Activated CD8-positive, alpha-beta memory T cell treated with anti-CD3 and anti-CD28 coated beads for 1 hour (primary cell): Measurements from ENCODE around the gene ZNF709.
"Not testable (repeated sequence)": the region's sequence is repeated elsewhere in the genome, so short reads cannot be mapped to it uniquely, and the experiment has no call there.

Experiments used
- DNase-seq, 2 donors: peaks; one replicate each; pipeline ENCODE4 v3.0.0-alpha.2; 2020; ENCODE audit warnings: low read depth in 1 of 2; ENCODE audit errors: extremely low read depth in 1 of 2

ZNF709 gene

DNA sequence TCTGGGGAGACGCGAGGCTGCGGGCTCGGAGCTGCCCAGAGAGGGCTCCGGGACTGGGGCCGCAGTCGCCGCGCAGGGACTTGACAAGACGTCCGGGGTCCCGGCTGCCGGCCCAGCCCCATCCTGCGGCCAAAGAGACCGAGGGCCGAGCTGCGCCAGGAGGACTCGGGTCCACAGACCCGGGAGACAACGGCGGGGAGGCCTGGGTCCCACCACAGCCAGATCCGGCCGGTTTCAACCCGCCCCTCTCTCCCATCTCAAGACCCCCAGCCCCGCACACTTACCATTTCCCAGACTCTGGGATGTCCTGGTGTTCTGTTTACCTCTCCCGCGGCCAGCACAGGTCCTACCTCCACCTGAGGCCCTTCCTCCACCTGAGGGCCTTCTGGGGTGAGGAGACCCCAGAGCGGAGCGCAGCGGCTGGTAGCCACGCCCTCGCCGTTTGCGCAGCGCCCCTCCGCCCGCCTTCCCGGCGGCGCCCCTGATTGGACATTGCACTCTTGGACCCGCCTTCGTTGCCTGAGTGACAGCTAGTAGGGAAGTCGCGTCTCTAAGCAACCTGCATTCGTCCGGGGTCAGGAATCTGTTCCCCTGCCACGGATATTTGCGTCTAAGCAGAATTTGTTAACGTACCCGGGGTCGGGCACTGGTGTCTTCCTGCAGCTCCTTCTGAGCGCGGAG lies at the start of gene ZNF709:
Gene ZNF709, minus strand, starts transcription at position 446 of the 681 bp plus-strand sequence. Its CDS starts 159 bp downstream, at position 287.
- DNase-seq, result peak; percentile 72 to 81

DNA sequence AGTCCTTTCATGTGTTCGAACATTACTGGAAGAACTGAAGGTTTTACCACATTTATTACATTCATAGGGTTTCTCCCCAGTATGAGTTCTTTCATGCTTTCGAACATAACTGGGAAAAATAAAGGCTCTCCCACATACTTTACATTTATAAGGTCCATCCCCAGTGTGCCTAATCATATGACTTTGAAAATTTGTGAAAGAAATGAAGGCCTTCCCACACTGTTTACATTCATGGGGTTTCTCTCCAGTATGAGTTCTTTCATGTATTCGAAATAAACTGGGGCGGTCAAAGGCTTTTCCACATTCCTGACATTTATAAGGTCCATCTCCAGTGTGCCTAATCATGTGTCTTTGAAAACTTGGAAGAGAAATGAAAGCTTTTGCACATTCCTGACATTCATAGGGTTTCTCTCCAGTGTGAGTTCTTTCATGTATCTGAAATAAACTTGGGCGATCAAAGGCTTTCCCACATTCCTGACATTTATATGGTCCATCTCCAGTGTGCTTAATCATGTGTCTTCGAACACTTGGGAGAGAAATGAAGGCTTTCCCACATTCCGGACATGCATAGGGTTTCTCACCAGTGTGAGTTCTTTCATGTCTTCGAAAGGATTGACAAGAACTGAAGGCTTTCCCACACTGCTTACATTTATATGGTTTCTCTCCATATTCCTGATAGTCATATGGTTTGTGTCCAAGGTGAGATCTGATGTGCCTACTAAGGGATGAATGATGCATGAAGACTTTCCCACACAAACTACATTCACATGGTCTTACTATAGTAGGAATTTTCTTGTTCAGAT lies 42.6 kb upstream of the ZNF709 start:
- no peak for DNase-seq

DNA sequence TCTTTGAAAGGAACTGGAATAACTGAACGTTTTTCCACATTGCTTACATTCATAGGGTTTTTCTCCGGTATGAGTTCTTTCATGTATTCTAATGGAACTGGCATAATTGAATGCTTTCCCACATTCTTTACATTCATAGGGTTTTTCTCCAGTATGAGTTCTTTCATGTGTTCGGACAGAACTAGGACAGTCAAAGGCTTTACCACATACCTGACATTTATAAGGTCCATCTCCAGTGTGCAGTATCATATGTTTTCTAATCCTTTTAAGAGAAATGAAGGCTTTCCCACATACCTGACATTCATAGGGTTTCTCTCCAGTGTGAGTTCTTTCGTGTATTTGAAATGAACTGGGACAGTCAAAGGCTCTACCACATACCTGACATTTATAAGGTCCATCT lies 41.9 kb upstream of the ZNF709 start:
- DNase-seq, result no peak

DNA sequence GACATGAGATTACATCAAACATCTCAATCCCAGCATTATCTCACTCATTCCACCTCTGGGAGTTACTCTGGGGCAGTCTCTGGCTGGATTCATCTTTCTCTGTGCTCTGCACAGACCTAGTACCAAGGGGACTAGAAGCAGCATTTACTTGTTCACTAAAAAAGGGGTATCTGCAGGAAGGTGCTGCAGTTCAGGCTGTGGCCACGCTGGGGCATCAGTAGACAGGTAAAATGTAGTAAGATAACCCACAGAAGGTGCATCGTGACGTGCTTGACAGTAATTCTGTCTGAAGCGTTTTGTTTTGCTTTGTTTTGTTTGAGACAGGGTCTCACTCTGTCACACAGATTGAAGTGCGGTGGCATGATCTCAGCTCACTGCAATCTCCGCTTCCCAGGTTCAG lies 37.4 kb upstream of the ZNF709 start:
- no peak for DNase-seq

DNA sequence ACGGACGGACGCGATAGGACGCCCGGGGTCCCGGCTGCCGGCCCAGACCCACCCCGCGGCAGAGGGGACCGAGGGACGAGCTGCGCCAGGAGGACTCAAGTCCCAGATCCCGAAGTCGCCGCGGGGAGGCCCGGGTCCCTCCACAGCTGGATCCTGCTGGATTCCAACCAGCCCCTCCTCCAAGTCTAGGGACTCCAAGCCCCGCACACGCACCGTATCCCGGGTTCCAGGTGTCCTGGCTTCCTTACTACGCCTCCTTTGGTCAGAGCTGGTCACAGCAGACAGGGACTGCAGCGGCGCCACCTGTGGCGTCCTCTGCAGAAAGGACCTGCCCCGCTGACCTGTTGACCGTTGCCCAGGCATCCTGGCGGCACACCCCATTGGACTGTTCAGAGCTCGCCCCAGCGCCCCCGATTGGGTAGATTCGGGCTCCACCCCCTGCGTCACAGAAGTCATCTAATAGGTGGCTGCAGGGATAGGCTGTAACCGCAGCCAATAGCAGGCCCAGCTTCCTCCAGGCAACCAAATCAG lies 29.0 kb upstream of the ZNF709 start:
- no peak for DNase-seq

DNA sequence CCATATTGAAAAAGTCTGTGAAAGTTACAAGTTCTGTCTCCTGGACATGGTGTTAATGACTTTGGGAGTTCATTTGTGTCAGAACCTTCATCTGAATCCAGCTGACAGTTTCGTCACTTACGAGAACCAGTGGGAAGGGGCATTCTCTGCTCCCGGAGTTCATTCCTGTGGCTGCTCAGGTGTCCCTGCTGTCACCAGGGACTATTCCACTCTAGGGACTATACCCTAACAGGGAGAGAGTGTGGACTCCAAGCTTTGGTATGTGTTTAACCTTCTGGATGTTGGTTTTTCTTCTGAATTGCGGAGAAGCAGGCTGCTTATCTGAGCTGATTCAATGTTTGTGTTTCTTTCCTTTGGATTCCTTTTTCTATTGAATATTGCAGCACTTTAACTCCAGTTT lies 12.4 kb upstream of the ZNF709 start:
- no peak for DNase-seq

DNA sequence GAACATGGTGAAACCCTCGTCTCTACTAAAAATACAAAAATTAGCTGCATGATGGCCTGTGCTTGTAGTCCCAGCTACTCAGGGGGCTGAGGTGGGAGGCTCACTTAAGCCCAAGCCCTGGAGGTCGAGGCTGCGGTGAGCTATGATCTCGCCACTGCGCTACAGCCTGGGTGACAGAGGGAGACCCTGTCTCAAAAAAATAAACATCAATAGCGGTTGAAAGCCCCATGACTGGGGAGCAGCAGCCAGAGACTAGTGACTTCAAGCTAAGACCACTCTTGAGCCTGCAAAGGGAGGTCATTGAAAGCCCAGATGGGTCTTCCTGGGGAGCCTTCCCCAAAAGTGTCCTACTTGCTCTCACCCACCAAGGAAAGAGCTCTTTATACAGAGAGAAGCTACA lies 11.9 kb upstream of the ZNF709 start:
- DNase-seq, result no peak

DNA sequence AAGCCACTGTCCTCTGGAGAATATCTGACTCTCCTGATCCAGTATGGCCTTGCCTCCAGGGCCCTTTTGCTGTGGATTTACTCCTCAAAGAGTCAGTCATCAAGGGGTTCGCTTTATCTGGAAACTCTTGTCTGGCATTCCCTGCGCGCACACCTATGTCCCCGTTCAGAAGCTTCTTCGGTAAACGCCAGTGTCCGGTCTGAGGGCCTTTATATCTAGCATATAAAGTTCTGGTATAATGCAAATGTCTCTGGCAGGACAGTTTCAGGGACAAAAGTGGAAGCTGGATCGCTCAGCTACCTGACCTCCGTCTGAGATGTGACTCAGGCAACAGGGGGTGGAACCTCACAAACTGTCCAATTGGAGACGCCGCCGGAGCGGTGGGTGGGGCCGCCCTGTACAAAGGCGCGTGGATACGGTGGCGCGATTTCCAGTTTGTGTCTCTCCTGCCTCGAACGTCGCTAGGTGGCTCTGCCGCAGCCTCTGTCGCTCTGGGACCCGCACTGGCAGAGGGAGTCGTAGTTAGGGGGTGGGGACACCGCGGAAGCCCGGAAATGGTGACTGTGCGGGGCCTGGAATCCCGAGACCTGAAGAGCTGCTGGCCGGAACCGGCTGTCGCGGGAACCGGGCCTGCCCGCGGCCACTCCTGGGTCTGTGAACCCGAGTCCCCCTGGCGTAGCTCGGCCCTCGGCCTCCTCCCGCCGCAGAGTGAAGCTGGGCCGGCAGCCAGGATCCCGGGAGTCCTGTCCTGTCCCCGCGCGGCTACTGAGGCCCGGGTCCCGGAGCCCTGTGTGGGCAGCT lies 10.6 kb upstream of the ZNF709 start:
- DNase-seq, result peak; percentile 83 to 85

DNA sequence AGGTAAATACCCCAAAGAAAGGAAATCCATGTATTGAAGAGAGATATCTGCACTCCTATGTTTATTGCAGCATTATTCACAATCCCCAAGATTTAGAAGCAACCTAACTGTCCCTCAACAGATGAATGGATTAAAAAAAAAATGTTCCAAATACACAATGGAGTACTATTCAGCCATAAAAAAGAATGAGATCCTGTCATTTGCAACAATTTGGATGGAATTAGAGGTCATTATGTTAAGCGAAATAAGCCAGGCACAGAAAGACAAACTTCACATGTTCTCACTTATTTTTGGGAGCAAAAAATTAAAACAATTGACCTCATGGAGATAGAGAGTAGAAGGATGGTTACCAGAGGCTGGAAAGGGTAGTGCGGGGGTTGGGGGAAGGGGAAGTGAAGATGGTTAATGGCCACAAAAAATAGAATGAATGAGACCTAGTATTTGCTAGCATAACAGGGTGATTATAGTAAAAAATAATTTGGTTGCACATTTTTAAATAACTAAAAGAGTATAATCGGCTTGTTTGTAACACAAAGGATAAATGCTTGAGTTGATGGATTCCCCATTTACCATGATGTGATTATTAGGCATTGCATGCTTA lies 9.7 kb upstream of the ZNF709 start:
- no peak for DNase-seq

DNA sequence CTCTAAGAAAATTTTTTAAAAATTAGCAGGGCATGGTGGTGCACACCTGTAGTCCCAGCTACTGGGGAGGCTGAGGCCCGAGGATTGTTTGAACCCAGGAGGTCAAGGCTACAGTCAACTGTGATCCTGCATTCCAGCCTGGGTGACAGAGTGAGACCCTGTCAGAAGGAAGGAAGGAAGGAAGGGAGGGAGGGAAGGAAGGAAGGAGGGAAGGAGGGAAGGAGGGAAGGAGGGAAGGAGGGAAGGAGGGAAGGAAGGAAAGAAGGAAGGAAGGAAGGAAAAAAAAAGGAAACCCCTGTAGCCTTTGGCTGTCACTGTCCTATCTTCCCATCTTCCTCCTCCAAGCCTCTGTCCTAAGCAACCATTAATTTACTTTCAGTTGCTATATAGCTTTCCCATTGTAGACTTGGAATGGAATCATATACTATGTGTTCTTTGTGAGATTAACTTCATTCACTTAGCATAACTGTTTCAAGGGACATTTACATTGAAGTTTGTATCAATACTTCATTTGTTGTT lies 1.7 kb upstream of the ZNF709 start:
- not testable (repeated sequence) for DNase-seq

DNA sequence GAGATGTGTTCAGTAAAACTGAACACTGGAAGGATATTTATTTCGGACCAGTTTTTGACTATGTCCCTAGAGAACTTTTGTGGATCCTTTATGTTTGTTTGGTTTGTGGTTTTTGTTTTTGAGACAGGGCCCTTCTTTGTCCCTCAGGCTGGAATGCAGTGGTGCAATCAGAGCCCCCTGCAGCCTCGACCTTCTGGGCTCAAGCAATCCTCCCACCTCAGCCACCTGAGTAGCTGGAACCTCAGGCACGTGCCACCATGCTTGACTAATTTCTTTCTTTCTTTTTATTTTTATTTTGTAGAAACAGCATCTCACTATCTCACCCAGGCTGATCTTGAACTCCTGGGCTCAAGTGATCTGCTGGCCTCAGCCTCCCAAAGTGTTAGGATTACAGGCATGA lies 955 bp upstream of the ZNF709 start:
- no peak for DNase-seq

DNA sequence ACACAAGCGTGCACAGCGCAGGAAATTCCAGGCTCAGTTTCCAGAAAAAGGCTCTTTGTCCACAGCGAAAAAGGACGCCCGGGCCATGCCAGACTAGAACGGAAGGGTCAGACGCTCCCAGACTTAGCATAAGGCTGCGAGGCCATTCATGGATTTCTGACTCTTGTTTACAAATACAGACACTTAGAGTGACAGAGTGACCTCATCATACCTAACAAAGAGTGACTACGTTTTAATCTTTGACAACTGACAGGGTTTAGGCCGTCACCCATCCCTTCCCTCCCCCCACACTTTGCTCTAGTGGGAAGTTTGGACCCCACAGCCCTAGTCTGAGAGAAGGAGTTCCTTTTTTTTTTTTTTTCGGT lies 418 bp upstream of the ZNF709 start:
- DNase-seq, result no peak

DNA sequence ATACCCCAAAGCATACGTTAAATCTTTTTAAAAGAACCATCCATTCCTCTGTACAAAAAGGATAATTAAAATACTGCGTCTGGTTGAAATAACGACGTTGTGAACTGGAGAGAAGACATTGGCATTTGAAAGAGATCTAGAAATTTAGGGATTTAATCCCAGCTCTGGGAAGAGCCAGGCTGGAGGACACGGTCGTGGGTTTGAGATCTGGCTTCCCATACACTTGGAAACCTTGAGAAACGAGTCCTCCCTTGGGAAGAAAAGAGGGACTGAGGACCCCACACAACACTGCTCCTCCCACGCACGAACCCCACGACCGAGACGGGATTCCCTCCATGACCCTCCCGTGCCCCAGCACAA lies 625 bp downstream of the ZNF709 start:
- no peak for DNase-seq

DNA sequence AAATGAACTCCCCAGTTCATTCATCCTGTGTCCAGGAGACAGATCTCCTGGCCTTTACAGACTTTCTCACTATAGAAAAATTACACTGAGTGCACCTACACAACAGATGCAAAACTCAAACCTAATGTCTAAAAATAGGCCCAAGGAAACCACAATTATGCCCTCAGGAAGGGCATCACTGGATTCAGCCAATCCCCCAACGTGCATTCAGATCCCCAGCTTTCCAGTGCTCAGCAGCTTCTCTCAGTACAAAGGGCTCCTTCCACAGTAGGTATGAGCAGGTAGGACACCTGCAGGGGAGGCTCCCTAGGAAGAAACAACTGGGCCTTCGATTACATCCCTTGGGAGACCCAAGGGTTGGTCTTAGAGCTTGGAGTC lies 2.1 kb downstream of the ZNF709 start:
- DNase-seq, result no peak

DNA sequence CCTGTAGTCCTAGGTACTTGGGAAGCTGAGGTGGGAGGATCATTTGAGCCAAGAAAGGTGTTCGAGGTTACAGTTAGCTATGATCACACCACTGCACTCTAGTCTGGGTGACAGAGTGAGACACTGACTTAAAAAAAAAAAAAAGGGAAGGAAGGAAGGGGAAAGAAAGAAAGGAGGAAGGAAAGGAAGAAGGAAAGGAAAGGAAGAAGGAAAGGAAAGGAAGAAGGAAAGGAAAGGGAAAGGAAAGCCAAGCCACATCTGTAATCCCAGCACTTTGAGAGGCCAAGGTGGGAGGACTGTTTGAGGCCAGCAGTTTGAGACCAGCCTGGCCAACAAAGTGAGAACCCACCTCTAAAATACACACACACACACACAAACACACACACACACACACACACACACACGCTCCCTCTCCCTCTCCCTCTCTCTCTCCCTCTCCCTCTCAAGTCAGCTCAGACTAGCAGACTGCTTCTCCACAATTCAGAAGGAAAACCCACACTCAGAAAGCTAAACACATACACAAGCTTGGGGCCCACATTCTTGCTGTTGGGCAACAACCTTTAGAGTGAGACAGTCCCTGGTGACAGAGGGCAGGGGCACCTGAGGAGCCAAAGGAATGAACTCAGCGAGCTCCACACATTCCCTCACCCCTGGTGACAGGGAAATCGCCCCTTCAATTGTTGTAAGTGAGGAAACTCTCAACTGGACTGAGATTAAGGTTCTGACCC lies 2.7 kb downstream of the ZNF709 start:
- DNase-seq, result no peak

DNA sequence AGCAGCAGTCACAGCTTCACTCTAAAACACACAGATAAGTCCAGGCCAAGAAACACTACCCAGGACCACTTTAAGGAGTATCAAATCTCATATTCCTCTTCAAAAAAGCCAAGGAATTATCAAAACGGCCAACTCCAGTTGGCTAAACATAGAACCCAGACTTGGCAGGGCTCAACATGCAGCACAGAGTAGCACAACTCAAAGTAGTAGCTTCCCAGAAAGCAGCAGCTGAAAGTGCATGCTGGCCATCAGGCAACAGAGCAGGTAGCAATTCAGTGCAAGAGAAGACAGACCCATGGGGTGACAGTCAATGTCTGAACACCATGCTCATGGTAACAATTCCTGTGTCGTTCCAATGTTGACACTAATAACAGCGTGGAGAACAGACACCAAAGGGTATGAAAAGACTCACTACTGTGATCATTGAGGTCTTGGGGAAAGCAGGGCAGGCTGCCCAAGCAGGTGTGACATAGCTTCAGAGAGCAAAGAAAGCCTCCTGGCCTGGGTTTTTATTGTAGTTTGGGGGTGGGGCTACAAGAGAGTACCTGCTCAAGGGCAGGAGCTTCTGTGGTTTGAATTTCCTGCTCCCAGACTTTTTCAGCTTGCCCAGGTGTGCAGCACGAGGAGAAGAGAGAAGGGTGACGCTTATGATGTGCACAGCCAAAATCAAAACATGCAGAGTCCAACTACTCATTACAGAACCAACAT lies 6.2 kb downstream of the ZNF709 start:
- no peak for DNase-seq

DNA sequence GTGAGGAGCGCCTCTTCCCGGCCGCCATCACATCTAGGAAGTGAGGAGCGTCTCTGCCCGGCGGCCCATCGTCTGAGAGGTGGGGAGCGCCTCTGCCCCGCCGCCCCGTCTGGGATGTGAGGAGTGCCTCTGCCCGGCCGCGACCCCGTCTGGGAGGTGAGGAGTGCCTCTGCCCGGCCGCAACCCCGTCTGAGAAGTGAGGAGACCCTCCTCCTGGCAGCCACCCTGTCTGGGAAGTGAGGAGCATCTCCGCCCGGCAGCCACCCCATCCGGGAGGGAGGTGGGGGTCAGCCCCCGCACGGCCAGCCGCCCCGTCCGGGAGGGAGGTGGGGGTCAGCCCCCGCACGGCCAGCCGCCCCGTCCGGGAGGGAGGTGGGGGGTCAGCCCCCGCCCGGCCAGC lies 17.0 kb downstream of the ZNF709 start:
- not testable (repeated sequence) for DNase-seq

DNA sequence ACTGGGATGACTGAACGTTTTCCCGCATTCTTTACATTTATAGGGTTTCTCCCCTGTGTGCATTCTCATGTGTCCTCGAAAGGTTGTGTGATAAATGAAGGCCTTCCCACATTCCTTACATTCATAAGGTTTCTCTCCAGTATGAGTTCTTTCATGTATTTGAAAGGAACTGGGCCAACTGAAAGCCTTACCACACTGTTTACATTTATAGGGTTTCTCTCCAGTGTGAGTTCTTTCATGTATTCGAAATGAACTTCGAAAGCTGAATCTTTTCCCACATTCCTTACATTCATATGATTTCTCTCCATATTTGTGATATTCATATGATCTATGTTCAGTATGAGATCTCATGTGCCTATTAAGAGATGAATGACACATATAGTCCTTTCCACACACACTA lies 19.4 kb downstream of the ZNF709 start:
- DNase-seq, result no peak

DNA sequence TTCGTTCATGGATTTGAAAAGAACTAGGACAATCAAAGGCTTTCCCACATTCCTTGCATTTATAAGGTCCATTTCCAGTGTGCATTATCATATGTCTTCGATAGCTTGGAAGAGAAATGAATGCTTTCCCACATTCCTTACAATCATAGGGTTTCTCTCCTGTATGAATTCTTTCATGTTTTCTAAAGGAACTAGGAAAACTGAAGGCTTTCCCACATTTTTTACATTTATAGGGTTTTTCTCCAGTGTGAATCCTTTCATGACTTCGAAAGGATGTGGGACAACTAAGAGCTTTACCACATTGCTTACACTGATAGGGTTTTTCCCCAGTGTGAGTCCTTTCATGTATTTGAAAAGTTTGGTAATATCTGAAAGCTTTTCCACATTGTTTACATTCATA lies 19.8 kb downstream of the ZNF709 start:
- no peak for DNase-seq

DNA sequence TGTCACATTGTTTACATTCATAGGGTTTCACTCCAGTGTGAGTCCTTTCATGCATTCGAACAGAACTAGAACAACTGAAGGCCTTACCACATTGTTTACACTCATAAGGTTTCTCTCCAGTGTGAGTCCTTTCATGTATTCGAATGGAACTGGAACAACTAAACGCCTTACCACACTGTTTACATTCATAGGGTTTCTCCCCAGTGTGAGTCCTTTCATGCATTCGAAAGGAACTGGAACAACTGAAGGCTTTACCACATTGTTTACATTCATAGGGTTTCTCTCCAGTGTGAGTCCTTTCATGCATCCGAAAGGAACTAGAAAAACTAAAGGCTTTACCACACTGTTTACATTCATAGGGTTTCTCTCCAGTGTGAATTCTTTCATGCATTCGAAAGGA lies 20.5 kb downstream of the ZNF709 start:
- DNase-seq, result not testable (repeated sequence)
